Measurements from ENCODE around the gene RAB34. TPM values are rescaled to one million over a fixed set of nuclear protein-coding genes. Genes with fewer than 3 reads are reported as not detected.

The RAB34 gene
- total and polyA plus RNA-seq, 2 donors (not counting 3 experiments of a cell fraction or from before 2014, with no cell fraction given): 62.3 to 113 TPM

- intact Hi-C loops (cut with micrococcal nuclease) (loop anchor here (1.0 kb wide), 4 partner anchors 49 to 153 kb away; partner anchors contain the start of genes DHRS13 and FAM222B), dilution Hi-C loops (cut with MboI; ENCODE audit: extremely low pct_ligation_motif_present, low sequenced_read_pairs) (no loop called here)
- peaks cover 9% of the 10 kb centered on the region for H3K79me2 ChIP-seq (ENCODE audit: control insufficient read depth, insufficient read depth, low read length)
- no peak for TF ChIP-seq MYC (IDR thresholded peaks at IDR 0.05; ENCODE audit: low read depth, low read length)
- TF ChIP-seq POLR2A (IDR thresholded peaks at IDR 0.05; ENCODE audit: low read depth, low read length): no peak
- no peak for TF ChIP-seq EZH2 (IDR thresholded peaks at IDR 0.05; ENCODE audit: borderline replicate concordance, low read depth, low read length, severe bottlenecking)
- no peak for TF ChIP-seq CTCF (IDR thresholded peaks at IDR 0.05; ENCODE audit: extremely low read depth in 1 of 2, insufficient read depth in 1 of 2, low read depth in 1 of 2, low read length in 2 of 2)
- no peak for TF ChIP-seq JUN (IDR thresholded peaks at IDR 0.05; ENCODE audit: borderline replicate concordance, insufficient read depth, insufficient read length, low read depth)
- no peak for TF ChIP-seq MAX (IDR thresholded peaks at IDR 0.05; ENCODE audit: insufficient read depth, insufficient read length)
- no peak for TF ChIP-seq POLR2AphosphoS5 (IDR thresholded peaks at IDR 0.05; ENCODE audit: insufficient read depth, low read depth, low read length)
- TF ChIP-seq FOS (IDR thresholded peaks at IDR 0.05; ENCODE audit: borderline replicate concordance, insufficient read depth, low read length): no peak
- no peak for TF ChIP-seq GATA2 (IDR thresholded peaks at IDR 0.05; ENCODE audit: insufficient read depth, insufficient read length, low read depth, low read length)
- DNase-seq (ENCODE audit: low read depth, low spot score): no peak
- no peaks in the 10 kb centered on the region for H4K20me1 ChIP-seq (replicated peaks; ENCODE audit: control insufficient read depth, extremely low read depth, insufficient read depth, low read length)
- no peaks in the 10 kb centered on the region for H3K27me3 ChIP-seq (ENCODE audit: control insufficient read depth in 2 of 2, insufficient read depth in 2 of 2, low read length in 2 of 2)
- no peak overlapping the region for H3K27ac ChIP-seq (ENCODE audit: insufficient read depth, low read depth, low read length)
- ChIA-PET POLR2A (interaction anchor here (1.5 kb wide), 1 partner anchor 79 kb away, joined by 8 read pairs; the partner anchor contains the start of gene FAM222B), CTCF (interaction anchor here (0.6 to 6.4 kb wide), 64 partner anchors 10 to 361 kb away, joined by 3 to 130 read pairs (median 8); partner anchors contain the start of genes DHRS13, ERAL1, FAM222B and FLOT2)
- H3K4me2 ChIP-seq (ENCODE audit: insufficient read depth, low read length): no peak overlapping the region
- FAIRE-seq: no peak
- BruUV-seq (replicated peaks): no TSS peak
- H3K9ac ChIP-seq (replicated peaks; ENCODE audit: extremely low read depth, insufficient read depth, low read length): no peak overlapping the region
- no peaks in the 10 kb centered on the region for H3K9me3 ChIP-seq (replicated peaks; ENCODE audit: control insufficient read depth, insufficient read depth, low read length)
- peaks cover 16% of the 10 kb centered on the region for H3K4me1 ChIP-seq (ENCODE audit: control insufficient read depth, extremely low read depth, insufficient read depth, low read length)
- H3K9me1 ChIP-seq (replicated peaks; ENCODE audit: control insufficient read depth, extremely low read depth, insufficient read depth, low read length): no peaks in the 10 kb centered on the region
- peaks cover 7 to 24% of the 10 kb centered on the region in 2 experiments for H3K36me3 ChIP-seq (ENCODE audit: control insufficient read depth in 2 of 2, extremely low read depth in 1 of 2, insufficient read depth in 2 of 2, low read length in 2 of 2)
- H2AFZ ChIP-seq (ENCODE audit: low read depth, low read length): no peak overlapping the region
- H3K4me3 ChIP-seq (replicated peaks in 1 of 3; ENCODE audit: insufficient read depth in 1 of 3, low read depth in 1 of 3, low read length in 3 of 3): no peak overlapping the region
Measured at GRCh38 chr17:28763137-28763799, 45.6 kb upstream of the RAB34 start.

All from endothelial cell of umbilical vein (primary cell).